Stimulated activated memory B cell treated with anti-CD40 and anti-IgM and Interleukin-4, amounts not matched to agents 10 μg/mL and 1 μg/mL and 100 μg/mL, for 72 hours (primary cell): ENCODE measurements around the gene ZP2.
"Not testable (repeated sequence)": the region's sequence is repeated elsewhere in the genome, so short reads cannot be mapped to it uniquely, and the experiment has no call there.

Experiments used
- ATAC-seq: fragments of 150-1000 bp; cut with Tn5 transposase; 2 replicates; pipeline ENCODE4 v1.10.0; 2021
- H3K27ac Mint-ChIP-seq: one replicate; pipeline ENCODE4 v1.8.0; 2022; ENCODE audit warnings: mild to moderate bottlenecking, mixed read lengths
- H3K27me3 Mint-ChIP-seq: one replicate; pipeline ENCODE4 v1.8.0; 2022; ENCODE audit warnings: mixed read lengths
- H3K36me3 Mint-ChIP-seq: one replicate; pipeline ENCODE4 v1.8.0; 2022; ENCODE audit warnings: mixed read lengths
- H3K4me1 Mint-ChIP-seq: one replicate; pipeline ENCODE4 v1.8.0; 2022; ENCODE audit warnings: mixed read lengths
- H3K4me3 Mint-ChIP-seq: one replicate; pipeline ENCODE4 v1.8.0; 2022; ENCODE audit warnings: mild to moderate bottlenecking, moderate library complexity, mixed read lengths
- H3K9me3 Mint-ChIP-seq: one replicate; pipeline ENCODE4 v1.8.0; 2022; ENCODE audit warnings: mixed read lengths

The ZP2 gene

GRCh38 chr16:21169249-21169981, 42.0 kb downstream of the ZP2 start:
- no peaks in the 10 kb centered on the region for H3K9me3 Mint-ChIP-seq
- H3K27ac Mint-ChIP-seq = no peak overlapping the region
- no peaks in the 10 kb centered on the region for H3K27me3 Mint-ChIP-seq
- H3K36me3 Mint-ChIP-seq = peaks cover 58% of the 10 kb centered on the region
- no peaks in the 10 kb centered on the region for H3K4me1 Mint-ChIP-seq
- H3K4me3 Mint-ChIP-seq = no peak overlapping the region
- no peak for ATAC-seq

GRCh38 chr16:21167929-21168602, 43.3 kb downstream of the ZP2 start:
- H3K27me3 Mint-ChIP-seq = no peaks in the 10 kb centered on the region
- H3K36me3 Mint-ChIP-seq = peaks cover 51% of the 10 kb centered on the region
- no peak overlapping the region for H3K27ac Mint-ChIP-seq
- no peak for ATAC-seq
- no peak overlapping the region for H3K4me3 Mint-ChIP-seq
- no peaks in the 10 kb centered on the region for H3K9me3 Mint-ChIP-seq
- no peaks in the 10 kb centered on the region for H3K4me1 Mint-ChIP-seq

DNA sequence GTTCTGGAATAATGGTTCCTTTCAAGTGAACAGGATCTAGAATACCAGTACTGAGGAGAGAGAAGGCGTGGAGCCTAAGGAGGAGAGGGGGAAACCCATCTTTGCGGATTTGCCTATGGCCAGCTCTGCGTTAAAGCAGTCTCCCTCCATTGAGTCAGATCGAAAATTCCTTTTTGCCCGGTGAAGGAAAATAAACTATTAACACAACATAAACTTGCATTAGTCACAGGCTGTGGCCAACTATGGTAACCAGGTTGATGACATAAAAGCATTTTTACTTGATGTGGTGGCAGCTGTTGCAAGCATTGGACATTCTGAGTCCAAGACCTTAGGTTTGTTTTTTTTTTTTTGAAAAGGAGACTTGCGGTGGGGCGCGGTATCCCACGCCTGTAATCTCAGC, 44.0 kb downstream of the ZP2 start:
- Mint-ChIP-seq H3K36me3 (peaks cover 48% of the 10 kb centered on the region), H3K27me3 (no peaks in the 10 kb centered on the region), H3K27ac (no peak overlapping the region), H3K9me3 (no peaks in the 10 kb centered on the region), H3K4me1 (no peaks in the 10 kb centered on the region), H3K4me3 (no peak overlapping the region)
- ATAC-seq = no peak

DNA sequence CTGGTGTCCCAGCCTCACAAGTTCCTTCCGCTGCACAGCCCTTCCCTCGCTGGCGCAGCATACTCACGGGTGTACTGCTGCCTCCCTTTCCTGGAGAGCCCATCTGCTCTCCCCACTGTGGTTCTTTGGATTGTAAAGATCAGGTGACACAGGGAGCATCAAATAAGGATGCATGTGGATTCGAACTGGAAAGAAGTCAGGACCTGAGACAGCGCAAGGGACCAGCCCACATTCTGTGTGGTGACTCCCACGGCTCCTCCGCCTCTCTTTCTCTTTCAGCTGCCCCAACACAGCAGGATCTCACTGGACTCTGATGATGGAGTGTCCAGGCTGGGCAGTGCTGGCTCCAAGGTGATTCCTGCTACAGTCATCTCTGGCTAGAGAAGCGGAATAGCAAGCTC, 44.8 kb downstream of the ZP2 start:
- H3K36me3 Mint-ChIP-seq = peaks cover 44% of the 10 kb centered on the region
- H3K9me3 Mint-ChIP-seq = no peaks in the 10 kb centered on the region
- no peaks in the 10 kb centered on the region for H3K4me1 Mint-ChIP-seq
- no peak overlapping the region for H3K4me3 Mint-ChIP-seq
- no peak for ATAC-seq
- no peaks in the 10 kb centered on the region for H3K27me3 Mint-ChIP-seq
- H3K27ac Mint-ChIP-seq = no peak overlapping the region

GRCh38 chr16:21164521-21165168, 46.7 kb downstream of the ZP2 start:
- no peak overlapping the region for H3K27ac Mint-ChIP-seq
- ATAC-seq = no peak
- peaks cover 33% of the 10 kb centered on the region for H3K36me3 Mint-ChIP-seq
- no peak overlapping the region for H3K4me3 Mint-ChIP-seq
- H3K4me1 Mint-ChIP-seq = peaks cover 7% of the 10 kb centered on the region
- no peaks in the 10 kb centered on the region for H3K9me3 Mint-ChIP-seq
- no peaks in the 10 kb centered on the region for H3K27me3 Mint-ChIP-seq

DNA sequence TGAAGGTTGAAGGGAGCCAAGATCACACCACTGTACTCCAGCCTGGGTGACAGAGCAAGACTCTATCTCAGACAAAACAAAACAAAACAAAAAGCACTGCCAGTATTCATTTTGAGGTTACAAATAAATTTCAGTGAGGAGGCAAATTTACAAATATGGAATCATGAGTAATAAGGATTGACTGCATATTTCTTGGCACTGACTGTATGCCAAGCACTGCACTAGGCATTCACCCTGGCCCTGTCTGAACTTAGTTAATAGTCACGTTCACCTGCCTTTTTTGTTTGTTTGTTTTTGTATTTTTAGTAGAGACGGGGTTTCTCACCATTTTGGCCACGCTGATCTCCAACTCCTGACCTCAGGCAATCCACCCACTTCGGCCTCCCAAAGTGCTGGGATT, 47.8 kb downstream of the ZP2 start:
- H3K27ac Mint-ChIP-seq = no peak overlapping the region

GRCh38 chr16:21162661-21163151, 48.7 kb downstream of the ZP2 start:
- Mint-ChIP-seq H3K4me1 (peaks cover 18% of the 10 kb centered on the region), H3K27ac (no peak overlapping the region), H3K4me3 (no peak overlapping the region), H3K9me3 (no peaks in the 10 kb centered on the region), H3K36me3 (peaks cover 32% of the 10 kb centered on the region), H3K27me3 (no peaks in the 10 kb centered on the region)
- no peak for ATAC-seq

More for the DNA sequence above, 47.8 kb downstream of the ZP2 start:
- Mint-ChIP-seq H3K4me3 (no peak overlapping the region), H3K36me3 (peaks cover 32% of the 10 kb centered on the region), H3K4me1 (peaks cover 18% of the 10 kb centered on the region), H3K27me3 (no peaks in the 10 kb centered on the region), H3K9me3 (no peaks in the 10 kb centered on the region)
- ATAC-seq = no peak

DNA sequence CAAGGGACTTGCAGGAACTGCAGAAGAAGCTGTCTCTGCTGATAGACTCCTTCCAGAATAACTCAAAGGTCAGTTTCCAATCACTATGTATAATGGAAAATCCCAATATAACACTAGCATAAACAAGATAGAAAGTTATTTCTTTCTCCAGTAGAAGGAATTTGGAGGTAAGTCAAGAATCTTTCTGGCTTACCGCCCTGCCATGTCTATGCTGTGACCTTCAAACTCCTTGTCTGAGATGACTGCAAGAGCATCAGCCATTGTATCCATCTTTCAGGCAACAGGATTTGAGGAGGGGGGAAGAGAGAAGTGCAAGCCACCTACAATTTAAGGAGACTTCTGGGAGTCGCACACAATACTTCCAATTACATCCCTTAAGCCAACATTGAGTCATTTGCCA, 50.2 kb downstream of the ZP2 start:
- H3K27me3 Mint-ChIP-seq = no peaks in the 10 kb centered on the region
- H3K4me3 Mint-ChIP-seq = no peak overlapping the region
- H3K36me3 Mint-ChIP-seq = peaks cover 21% of the 10 kb centered on the region
- H3K27ac Mint-ChIP-seq = no peak overlapping the region
- ATAC-seq = no peak
- H3K9me3 Mint-ChIP-seq = no peaks in the 10 kb centered on the region
- H3K4me1 Mint-ChIP-seq = peaks cover 18% of the 10 kb centered on the region

DNA sequence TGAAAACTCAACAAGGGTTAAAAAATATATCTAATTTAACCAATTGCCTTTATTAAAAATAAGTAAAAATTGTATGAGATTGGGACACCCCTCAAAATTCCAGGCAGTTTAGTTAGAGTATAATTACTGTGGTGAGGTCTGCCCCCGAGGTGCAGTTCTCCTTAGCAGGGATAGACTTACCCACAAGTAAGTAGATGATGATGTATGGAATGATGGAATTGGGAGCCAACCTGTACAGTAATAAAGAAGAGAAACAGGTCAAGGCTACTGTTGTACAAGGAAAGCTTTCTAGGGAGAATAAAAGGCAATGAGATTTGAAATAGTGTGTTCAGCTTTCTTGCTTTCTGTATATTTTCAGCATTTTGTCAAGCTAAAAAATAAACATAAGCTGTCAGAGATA, 51.1 kb downstream of the ZP2 start:
- Mint-ChIP-seq H3K4me1 (peaks cover 18% of the 10 kb centered on the region), H3K27ac (no peak overlapping the region), H3K4me3 (no peak overlapping the region), H3K36me3 (peaks cover 17% of the 10 kb centered on the region), H3K27me3 (no peaks in the 10 kb centered on the region), H3K9me3 (no peaks in the 10 kb centered on the region)
- no peak for ATAC-seq

DNA sequence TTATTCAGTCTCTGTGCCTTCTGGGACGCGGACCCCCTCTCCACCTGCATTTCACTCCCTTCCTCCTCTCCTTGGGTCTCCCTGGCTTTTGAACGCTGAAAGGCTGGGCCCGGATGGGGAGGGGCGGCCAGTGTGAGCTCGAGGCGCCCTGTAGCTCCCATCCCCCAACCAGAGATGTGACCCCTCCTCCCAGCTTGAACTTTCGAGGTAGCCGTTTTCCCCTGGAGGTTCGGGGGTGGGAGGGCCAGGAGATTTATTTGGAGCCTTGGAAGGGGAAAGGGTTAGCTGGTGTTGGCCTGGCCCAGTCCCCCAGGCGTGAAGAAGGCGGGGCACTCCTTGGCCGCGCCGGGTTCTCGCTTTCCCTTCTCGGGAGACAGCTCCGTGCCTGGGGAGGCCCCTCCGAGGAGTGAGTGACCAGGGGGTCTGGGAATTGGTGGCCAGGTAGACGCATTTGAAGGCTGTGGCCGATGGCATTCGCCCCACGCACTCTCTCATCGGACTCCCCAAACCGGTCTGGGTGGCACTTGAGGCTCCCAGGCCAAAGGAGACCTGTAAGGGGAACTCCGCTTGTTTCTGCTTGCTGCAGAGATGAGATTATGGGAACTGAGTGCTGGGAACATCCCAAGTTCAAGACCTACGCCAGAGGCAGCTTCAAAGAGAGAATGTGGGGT, 52.0 kb downstream of the ZP2 start:
- Mint-ChIP-seq H3K4me3 (peak overlapping the region; percentile 96), H3K36me3 (peaks cover 16% of the 10 kb centered on the region), H3K9me3 (no peaks in the 10 kb centered on the region), H3K27ac (peak overlapping the region; percentile 83), H3K27me3 (no peaks in the 10 kb centered on the region), H3K4me1 (peaks cover 18% of the 10 kb centered on the region)
- ATAC-seq = peak; percentile 58

- H3K4me1 Mint-ChIP-seq = peaks cover 18% of the 10 kb centered on the region
- H3K4me3 Mint-ChIP-seq = peak within 1 kb of the TSS; percentile 96
- ATAC-seq = peak; percentile 96
- no peaks in the 10 kb centered on the region for H3K27me3 Mint-ChIP-seq
- peak within 1 kb of the TSS; percentile 83 for H3K27ac Mint-ChIP-seq
- H3K9me3 Mint-ChIP-seq = no peaks in the 10 kb centered on the region
- H3K36me3 Mint-ChIP-seq = peaks cover 11% of the 10 kb centered on the region
Observed at GRCh38 chr16:21158208-21159110, 52.9 kb downstream of the ZP2 start, which contains the start of gene LDAF1. Gene LDAF1 (plus strand): TSS chr16:21158674. CDS start chr16:21161183, 2,509 bp downstream.

GRCh38 chr16:21157632-21158031, 53.7 kb downstream of the ZP2 start:
- no peak for ATAC-seq
- Mint-ChIP-seq H3K9me3 (no peaks in the 10 kb centered on the region), H3K27me3 (no peaks in the 10 kb centered on the region), H3K27ac (peak overlapping the region; percentile 83), H3K4me1 (peaks cover 18% of the 10 kb centered on the region), H3K4me3 (no peak overlapping the region), H3K36me3 (peaks cover 5% of the 10 kb centered on the region)

GRCh38 chr16:21156767-21157467, 54.5 kb downstream of the ZP2 start:
- Mint-ChIP-seq H3K27me3 (no peaks in the 10 kb centered on the region), H3K36me3 (peaks cover 5% of the 10 kb centered on the region), H3K9me3 (no peaks in the 10 kb centered on the region), H3K27ac (no peak overlapping the region), H3K4me1 (peaks cover 18% of the 10 kb centered on the region), H3K4me3 (no peak overlapping the region)
- ATAC-seq = no peak

DNA sequence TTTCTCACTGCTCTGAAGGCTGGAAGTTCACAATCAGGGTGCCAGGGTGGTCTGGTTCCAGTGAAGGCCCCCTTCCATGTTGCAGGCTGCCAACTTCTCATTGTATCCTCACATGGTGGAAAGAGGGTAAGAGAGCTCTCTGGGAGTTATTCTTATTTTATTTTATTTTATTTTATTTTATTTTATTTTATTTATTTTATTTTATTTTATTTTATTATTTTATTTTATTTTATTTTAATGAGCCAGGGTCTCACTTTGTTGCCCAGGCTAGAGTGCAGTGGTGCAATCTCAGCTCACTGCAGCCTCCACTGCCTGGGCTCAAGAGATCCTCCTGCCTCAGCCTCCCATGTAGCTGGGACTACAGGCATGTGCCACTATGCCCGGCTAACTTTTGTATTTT, 55.4 kb downstream of the ZP2 start:
- ATAC-seq, H3K27ac Mint-ChIP-seq, H3K36me3 Mint-ChIP-seq, H3K4me3 Mint-ChIP-seq, H3K27me3 Mint-ChIP-seq, H3K9me3 Mint-ChIP-seq: not testable (repeated sequence)
- H3K4me1 Mint-ChIP-seq = peaks cover 18% of the 10 kb centered on the region
